ENCODE data around the gene ENPEP.
"Not testable (repeated sequence)": the region's sequence is repeated elsewhere in the genome, so short reads cannot be mapped to it uniquely, and the experiment has no call there.

ENPEP gene

GRCh38 chr4:110480031-110480549, 4.1 kb downstream of the ENPEP start:
- no peak for TF ChIP-seq ZFX (IDR thresholded peaks at IDR 0.05)
- TF ChIP-seq, protein P1, sequence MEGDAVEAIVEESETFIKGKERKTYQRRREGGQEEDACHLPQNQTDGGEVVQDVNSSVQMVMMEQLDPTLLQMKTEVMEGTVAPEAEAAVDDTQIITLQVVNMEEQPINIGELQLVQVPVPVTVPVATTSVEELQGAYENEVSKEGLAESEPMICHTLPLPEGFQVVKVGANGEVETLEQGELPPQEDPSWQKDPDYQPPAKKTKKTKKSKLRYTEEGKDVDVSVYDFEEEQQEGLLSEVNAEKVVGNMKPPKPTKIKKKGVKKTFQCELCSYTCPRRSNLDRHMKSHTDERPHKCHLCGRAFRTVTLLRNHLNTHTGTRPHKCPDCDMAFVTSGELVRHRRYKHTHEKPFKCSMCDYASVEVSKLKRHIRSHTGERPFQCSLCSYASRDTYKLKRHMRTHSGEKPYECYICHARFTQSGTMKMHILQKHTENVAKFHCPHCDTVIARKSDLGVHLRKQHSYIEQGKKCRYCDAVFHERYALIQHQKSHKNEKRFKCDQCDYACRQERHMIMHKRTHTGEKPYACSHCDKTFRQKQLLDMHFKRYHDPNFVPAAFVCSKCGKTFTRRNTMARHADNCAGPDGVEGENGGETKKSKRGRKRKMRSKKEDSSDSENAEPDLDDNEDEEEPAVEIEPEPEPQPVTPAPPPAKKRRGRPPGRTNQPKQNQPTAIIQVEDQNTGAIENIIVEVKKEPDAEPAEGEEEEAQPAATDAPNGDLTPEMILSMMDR (conservative IDR thresholded peaks at IDR 0.05) = no peak; the same call in 1 of the 2 replicates
- no peak overlapping the region for H3K27ac ChIP-seq

DNA sequence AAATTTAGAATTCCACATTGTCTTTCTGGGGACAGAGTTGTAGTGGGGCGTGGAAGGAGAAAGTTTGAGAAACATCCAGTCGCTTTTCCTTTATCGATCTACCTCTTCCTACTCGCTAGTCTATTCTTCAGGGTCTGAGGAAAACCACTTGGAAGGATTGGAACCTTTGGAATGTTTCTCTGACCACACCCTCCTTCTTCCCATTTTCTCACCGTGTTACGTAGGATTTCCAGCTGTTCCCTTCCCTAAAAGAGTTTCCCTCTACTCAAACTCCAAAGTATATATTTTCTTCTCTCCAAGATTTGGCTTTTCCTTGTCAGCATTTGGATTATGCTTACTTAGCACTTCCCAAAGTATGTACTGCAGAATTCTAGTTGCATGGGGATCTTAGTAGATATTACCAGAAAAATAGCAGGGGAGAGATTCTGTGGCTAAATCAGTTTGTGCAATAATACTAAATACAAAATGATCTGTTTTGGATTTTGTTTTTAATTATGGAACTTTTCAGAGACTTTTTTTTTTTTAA, 4.9 kb downstream of the ENPEP start:
- TF ChIP-seq, protein P1 (conservative IDR thresholded peaks at IDR 0.05) = no peak
- no peak for TF ChIP-seq ZFX (IDR thresholded peaks at IDR 0.05)
- no peak overlapping the region for H3K27ac ChIP-seq

GRCh38 chr4:110483516-110483915, 7.6 kb downstream of the ENPEP start:
- no peak overlapping the region for H3K27ac ChIP-seq
- no peak for TF ChIP-seq ZFX (IDR thresholded peaks at IDR 0.05)
- TF ChIP-seq, protein P1 (conservative IDR thresholded peaks at IDR 0.05) = no peak

- no peak for TF ChIP-seq ZFX (IDR thresholded peaks at IDR 0.05)
- TF ChIP-seq, protein P1 (conservative IDR thresholded peaks at IDR 0.05) = no peak
- no peak overlapping the region for H3K27ac ChIP-seq
Observed at GRCh38 chr4:110484029-110484428, 8.1 kb downstream of the ENPEP start.

DNA sequence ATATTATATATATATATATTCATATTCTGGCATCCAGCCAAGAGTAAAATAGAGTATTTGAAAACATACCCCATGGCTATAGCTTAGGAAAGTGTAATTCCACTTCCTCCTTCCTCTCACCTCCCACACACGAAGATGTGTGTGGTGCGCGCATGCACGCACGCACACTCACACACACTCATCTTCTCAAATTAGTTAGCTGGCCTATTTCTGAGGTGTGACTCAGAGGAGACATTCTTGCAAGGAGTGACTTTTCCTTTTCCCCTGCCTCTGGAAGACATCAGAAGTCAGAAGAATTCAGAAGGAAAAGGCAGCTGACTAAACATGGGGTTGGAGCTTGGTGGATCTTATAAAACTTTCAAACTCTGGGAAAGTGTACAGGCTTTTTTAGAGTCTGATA, 8.8 kb downstream of the ENPEP start:
- H3K27ac ChIP-seq = no peak overlapping the region
- no peak for TF ChIP-seq ZFX (IDR thresholded peaks at IDR 0.05)
- TF ChIP-seq, protein P1 (conservative IDR thresholded peaks at IDR 0.05) = no peak

- H3K27ac ChIP-seq = no peak overlapping the region
- TF ChIP-seq, protein P1 (conservative IDR thresholded peaks at IDR 0.05) = no peak
- TF ChIP-seq ZFX (IDR thresholded peaks at IDR 0.05) = no peak
Observed at GRCh38 chr4:110485452-110485851, 9.5 kb downstream of the ENPEP start.

DNA sequence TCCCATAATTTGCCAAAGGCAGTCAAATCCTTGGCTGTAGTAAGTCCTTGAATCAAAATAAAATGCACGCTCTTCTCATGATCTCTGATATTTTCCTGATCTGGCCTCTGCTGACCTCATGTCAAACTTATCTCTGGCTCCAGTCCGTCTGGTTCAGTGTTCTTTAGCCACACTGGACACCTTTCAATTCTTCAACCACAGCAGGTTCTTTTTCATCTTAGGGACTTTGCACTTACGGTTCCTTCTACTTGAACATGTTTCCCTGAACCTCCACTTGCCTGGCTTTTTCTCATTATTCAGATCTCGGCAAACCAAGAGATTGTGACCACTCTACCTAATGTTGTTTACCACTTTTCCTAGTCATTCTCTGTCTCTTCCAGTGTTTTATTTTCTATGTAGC, 10.3 kb downstream of the ENPEP start:
- TF ChIP-seq ZFX (IDR thresholded peaks at IDR 0.05) = no peak
- TF ChIP-seq, protein P1 (conservative IDR thresholded peaks at IDR 0.05) = no peak
- no peak overlapping the region for H3K27ac ChIP-seq

DNA sequence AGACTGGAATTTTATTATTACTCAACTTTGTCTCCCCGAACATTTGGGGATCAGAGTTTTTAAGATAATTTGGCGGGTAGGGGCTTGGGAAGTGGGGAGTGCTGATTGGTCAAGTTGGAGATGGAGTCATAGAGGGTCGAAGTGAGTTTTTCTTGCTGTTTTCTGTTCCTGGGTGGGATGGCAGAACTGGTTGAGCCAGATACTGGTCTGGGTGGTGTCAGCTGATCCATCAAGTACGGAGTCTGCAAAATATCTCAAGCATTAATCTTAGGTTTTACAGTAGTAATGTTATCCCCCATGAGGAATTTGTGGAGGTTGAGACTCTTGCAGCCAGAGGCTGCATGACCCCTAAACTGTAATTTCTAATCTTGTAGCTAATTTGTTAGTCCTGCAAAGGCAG, 10.9 kb downstream of the ENPEP start:
- not testable (repeated sequence) for H3K27ac ChIP-seq

Measured in C4-2B (cell line).